ENCODE data around the gene CDC42EP5. TPM values are rescaled to one million over a fixed set of nuclear protein-coding genes. Genes with fewer than 3 reads are reported as not detected.
"Not testable (repeated sequence)": the region's sequence is repeated elsewhere in the genome, so short reads cannot be mapped to it uniquely, and the experiment has no call there.

CDC42EP5 gene
- total RNA-seq, 2 donors from 2014 or later, result 102 to 193 TPM

GRCh38 chr19:54475706-54476105 is 2.6 kb upstream of the CDC42EP5 start:
- no peak overlapping the region for H3K4me3 ChIP-seq
- intact Hi-C loops (cut with DNase I), result no loop called here
- no peak overlapping the region for H3K27ac ChIP-seq
- H3K4me1 ChIP-seq (replicated peaks), result no peaks in the 10 kb centered on the region
- H3K27me3 ChIP-seq (replicated peaks; ENCODE audit: insufficient read depth), result no peaks in the 10 kb centered on the region
- H3K9me3 ChIP-seq, result no peaks in the 10 kb centered on the region
- DNase-seq (ENCODE audit: low spot score), result no peak
- TF ChIP-seq, protein P1, sequence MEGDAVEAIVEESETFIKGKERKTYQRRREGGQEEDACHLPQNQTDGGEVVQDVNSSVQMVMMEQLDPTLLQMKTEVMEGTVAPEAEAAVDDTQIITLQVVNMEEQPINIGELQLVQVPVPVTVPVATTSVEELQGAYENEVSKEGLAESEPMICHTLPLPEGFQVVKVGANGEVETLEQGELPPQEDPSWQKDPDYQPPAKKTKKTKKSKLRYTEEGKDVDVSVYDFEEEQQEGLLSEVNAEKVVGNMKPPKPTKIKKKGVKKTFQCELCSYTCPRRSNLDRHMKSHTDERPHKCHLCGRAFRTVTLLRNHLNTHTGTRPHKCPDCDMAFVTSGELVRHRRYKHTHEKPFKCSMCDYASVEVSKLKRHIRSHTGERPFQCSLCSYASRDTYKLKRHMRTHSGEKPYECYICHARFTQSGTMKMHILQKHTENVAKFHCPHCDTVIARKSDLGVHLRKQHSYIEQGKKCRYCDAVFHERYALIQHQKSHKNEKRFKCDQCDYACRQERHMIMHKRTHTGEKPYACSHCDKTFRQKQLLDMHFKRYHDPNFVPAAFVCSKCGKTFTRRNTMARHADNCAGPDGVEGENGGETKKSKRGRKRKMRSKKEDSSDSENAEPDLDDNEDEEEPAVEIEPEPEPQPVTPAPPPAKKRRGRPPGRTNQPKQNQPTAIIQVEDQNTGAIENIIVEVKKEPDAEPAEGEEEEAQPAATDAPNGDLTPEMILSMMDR (IDR thresholded peaks at IDR 0.05), result no peak
- no peak for TF ChIP-seq POLR2A (IDR thresholded peaks at IDR 0.05)
- no peak for TF ChIP-seq POLR2AphosphoS5 (IDR thresholded peaks at IDR 0.05)
- no peaks in the 10 kb centered on the region for H3K36me3 ChIP-seq
- 89% methylated on average over 11 of the region's 11 CpGs for WGBS

GRCh38 chr19:54473892-54474372 is 836 bp upstream of the CDC42EP5 start:
- intact Hi-C loops (cut with DNase I), result no loop called here
- H3K27ac ChIP-seq, result peak overlapping the region; percentile 87 to 93
- no peaks in the 10 kb centered on the region for H3K27me3 ChIP-seq (replicated peaks; ENCODE audit: insufficient read depth)
- 66% methylated on average over 6 of the region's 6 CpGs for WGBS
- H3K4me3 ChIP-seq, result no peak overlapping the region
- no peak for DNase-seq (ENCODE audit: low spot score)
- TF ChIP-seq POLR2AphosphoS5 (IDR thresholded peaks at IDR 0.05), result no peak
- no peak for TF ChIP-seq POLR2A (IDR thresholded peaks at IDR 0.05)
- H3K9me3 ChIP-seq, result no peaks in the 10 kb centered on the region
- no peaks in the 10 kb centered on the region for H3K36me3 ChIP-seq
- peaks cover 6% of the 10 kb centered on the region for H3K4me1 ChIP-seq (replicated peaks)

DNA sequence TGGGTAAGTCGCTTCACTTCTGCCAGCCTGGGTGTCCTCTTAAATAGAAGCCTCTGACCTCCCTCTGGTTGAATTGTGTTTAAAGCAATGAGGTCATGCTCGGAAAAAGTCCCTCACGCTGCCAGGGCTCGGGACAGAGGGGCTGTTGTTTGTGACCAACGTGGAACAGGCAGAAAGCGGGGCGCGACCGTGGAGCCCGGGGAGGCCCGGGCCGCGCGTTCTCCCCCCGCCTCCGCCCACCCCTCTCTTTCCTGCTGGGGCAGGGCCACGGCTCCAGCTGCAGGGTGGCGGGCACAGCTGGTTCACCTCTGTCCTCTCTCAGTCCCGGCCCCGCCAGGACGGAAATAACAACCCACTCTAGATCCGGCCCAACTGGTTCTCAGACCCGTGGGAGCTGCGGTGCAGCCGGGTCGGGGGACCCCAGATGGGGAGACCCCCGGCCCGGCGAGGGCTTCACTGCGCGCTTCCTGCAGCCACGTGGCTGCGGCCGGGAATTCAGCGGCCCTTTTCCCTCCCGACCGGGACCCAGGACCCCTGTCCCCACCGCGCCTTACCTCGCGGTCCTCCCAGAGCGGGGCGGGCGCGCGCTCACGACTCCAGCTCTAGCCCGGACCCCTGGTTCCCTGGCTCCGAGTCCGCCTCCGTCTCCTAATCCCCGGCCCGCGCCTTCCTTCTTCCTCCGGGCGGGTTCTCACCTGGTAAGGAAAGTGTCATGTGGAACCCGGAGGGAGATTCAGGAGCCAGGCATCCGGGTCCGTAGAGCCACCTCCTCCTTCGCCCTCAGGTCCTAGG is 1.9 kb downstream of the CDC42EP5 start:
- no peaks in the 10 kb centered on the region for H3K36me3 ChIP-seq
- no peaks in the 10 kb centered on the region for H3K27me3 ChIP-seq (replicated peaks; ENCODE audit: insufficient read depth)
- 1% methylated on average over 56 of the region's 60 CpGs for WGBS
- H3K27ac ChIP-seq, result peak overlapping the region; percentile 96 to 98
- TF ChIP-seq POLR2A (IDR thresholded peaks at IDR 0.05) (peak; percentile 16), POLR2AphosphoS5 (IDR thresholded peaks at IDR 0.05) (peak; percentile 9)
- TF ChIP-seq, protein P1 (IDR thresholded peaks at IDR 0.05), result peak in 1 of 4 experiments; percentile 4
- peaks cover 7% of the 10 kb centered on the region for H3K4me1 ChIP-seq (replicated peaks)
- no peak for DNase-seq (ENCODE audit: low spot score)
- intact Hi-C loops (cut with DNase I), result no loop called here
- no peaks in the 10 kb centered on the region for H3K9me3 ChIP-seq
- peak overlapping the region; percentile 55 to 69 for H3K4me3 ChIP-seq

- H3K4me1 ChIP-seq (replicated peaks), result peaks cover 7% of the 10 kb centered on the region
- WGBS, result 68% methylated on average over 10 of the region's 10 CpGs
- H3K4me3 ChIP-seq, result peak overlapping the region; percentile 55 to 69
- intact Hi-C loops (cut with DNase I), result no loop called here
- no peak for DNase-seq (ENCODE audit: low spot score)
- no peaks in the 10 kb centered on the region for H3K36me3 ChIP-seq
- H3K27ac ChIP-seq, result peak overlapping the region; percentile 96 to 98
- H3K9me3 ChIP-seq, result no peaks in the 10 kb centered on the region
- H3K27me3 ChIP-seq (replicated peaks; ENCODE audit: insufficient read depth), result no peaks in the 10 kb centered on the region
- TF ChIP-seq POLR2A (IDR thresholded peaks at IDR 0.05) (no peak), POLR2AphosphoS5 (IDR thresholded peaks at IDR 0.05) (no peak)
- TF ChIP-seq, protein P1 (IDR thresholded peaks at IDR 0.05), result no peak
These were observed 2.7 kb downstream of the CDC42EP5 start for GRCh38 chr19:54470276-54470887.

- intact Hi-C loops (cut with DNase I), result no loop called here
- Histone ChIP-seq H3K27ac (peak overlapping the region; percentile 96 to 98), H3K9me3 (no peaks in the 10 kb centered on the region), H3K27me3 (replicated peaks; ENCODE audit: insufficient read depth) (no peaks in the 10 kb centered on the region), H3K36me3 (no peaks in the 10 kb centered on the region), H3K4me1 (replicated peaks) (peaks cover 7% of the 10 kb centered on the region), H3K4me3 (peak overlapping the region in 1 of 2 donors; percentile 69)
- no peak for DNase-seq (ENCODE audit: low spot score)
- TF ChIP-seq POLR2AphosphoS5 (IDR thresholded peaks at IDR 0.05), result no peak
- TF ChIP-seq POLR2A (IDR thresholded peaks at IDR 0.05), result no peak
- TF ChIP-seq, protein P1 (IDR thresholded peaks at IDR 0.05), result no peak
- 52% methylated on average over 8 of the region's 8 CpGs for WGBS
These were observed 3.6 kb downstream of the CDC42EP5 start for GRCh38 chr19:54469496-54469934.

- H3K27me3 ChIP-seq (replicated peaks; ENCODE audit: insufficient read depth); H3K9me3 ChIP-seq; DNase-seq (ENCODE audit: low spot score); H3K36me3 ChIP-seq; H3K4me3 ChIP-seq; intact Hi-C loops (cut with DNase I): not testable (repeated sequence)
- peaks cover 13% of the 10 kb centered on the region for H3K4me1 ChIP-seq (replicated peaks)
- 96% methylated on average over 14 of the region's 14 CpGs for WGBS
- H3K27ac ChIP-seq, result peak overlapping the region; percentile 97 to 98
These were observed 7.0 kb downstream of the CDC42EP5 start for GRCh38 chr19:54466110-54466480.
